OCI-LY3 (cell line): ENCODE measurements around the gene TAS2R41.
A peak's percentile ranks its signal among the peaks of the same experiment; 100 is the strongest.

Experiments
- H2AFZ ChIP-seq: fragments of 200-600, 300-600 bp; shearing (Covaris generic); 2 replicates; pipeline ENCODE4 v1.6.0; 2014; ENCODE audit warnings: antibody characterized with exemption, low read depth, low read length
- H3K27ac ChIP-seq: fragments of 200-600, 300-600 bp; sonication (generic); 2 replicates; pipeline ENCODE4 v1.5.1; 2014; ENCODE audit warnings: mild to moderate bottlenecking, low read length, moderate library complexity, mixed read lengths
- H3K27me3 ChIP-seq: fragments of 200-600, 300-600 bp; sonication (generic); 2 replicates; pipeline ENCODE4 v1.6.1; 2014; ENCODE audit warnings: low read depth, low read length, mixed read lengths
- H3K36me3 ChIP-seq: fragments of 200-600, 300-600 bp; sonication (generic); replicated peaks from 2 replicates; pipeline ENCODE3; 2014; ENCODE audit warnings: low read depth, low read length, mixed read lengths
- H3K4me1 ChIP-seq: fragments of 300-600, 200-600 bp; sonication (generic); 2 replicates; pipeline ENCODE4 v1.6.1; 2014; ENCODE audit warnings: low read length, mixed read lengths
- H3K4me2 ChIP-seq: fragments of 200-600, 300-600 bp; sonication (generic); 2 replicates; pipeline ENCODE4 v1.6.1; 2014; ENCODE audit warnings: low read length, mixed read lengths
- H3K4me3 ChIP-seq: fragments of 300-600, 200-600 bp; sonication (generic); 2 replicates; pipeline ENCODE4 v1.5.1; 2014; ENCODE audit warnings: antibody characterized with exemption, mild to moderate bottlenecking, low read length, moderate library complexity
- H3K79me2 ChIP-seq: fragments of 300-600, 200-600 bp; shearing (Covaris generic); 2 replicates; pipeline ENCODE4 v1.6.1; 2014; ENCODE audit warnings: mild to moderate bottlenecking, low read length, mixed read lengths
- H3K9ac ChIP-seq: fragments of 300-600, 200-600 bp; shearing (Covaris generic); 2 replicates; pipeline ENCODE4 v1.6.0; 2014; ENCODE audit warnings: mild to moderate bottlenecking, low read length, moderate library complexity
- H3K9me3 ChIP-seq: fragments of 200-600, 300-600 bp; shearing (Covaris generic); 2 replicates; pipeline ENCODE4 v1.6.1; 2014; ENCODE audit warnings: low read length, mixed read lengths; ENCODE audit not compliant: insufficient read depth
- H4K20me1 ChIP-seq: fragments of 200-600, 300-600 bp; sonication (generic); 2 replicates; pipeline ENCODE4 v1.6.1; 2016; ENCODE audit warnings: low read length, mixed read lengths; ENCODE audit not compliant: insufficient read depth
- EZH2phosphoT487 ChIP-seq: fragments of 200-600 bp; shearing (Covaris generic); IDR thresholded peaks from 2 replicates; pipeline ENCODE4 v1.6.1; 2018; ENCODE audit warnings: antibody characterized with exemption, mixed run types, low read depth
- TF ChIP-seq, protein P1 (sequence below): fragments of 200-600, 300-600 bp; sonication (generic); IDR thresholded peaks from 2 replicates; pipeline ENCODE4 v1.5.1; 2014; ENCODE audit warnings: antibody characterized with exemption, low read length, low read depth

The TAS2R41 gene

DNA sequence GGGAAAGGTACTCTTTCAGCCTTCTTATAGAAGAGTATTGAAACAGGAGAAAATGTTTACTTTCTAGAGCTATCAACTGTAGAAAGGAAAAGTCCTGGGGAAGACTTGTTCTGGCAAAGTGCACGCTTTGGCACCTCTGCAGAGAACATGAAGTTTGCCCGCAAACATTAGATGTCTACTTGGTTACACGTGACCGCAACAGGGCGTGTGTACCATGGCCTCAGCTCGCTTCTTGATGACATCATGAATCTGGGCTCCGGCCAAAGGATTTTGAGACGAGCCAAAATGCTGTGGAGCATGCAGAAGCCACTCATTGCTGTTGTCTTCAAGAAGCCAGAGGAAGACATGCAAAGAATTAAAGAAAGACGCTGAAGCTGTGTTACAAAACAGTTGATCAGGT is 43.0 kb upstream of the TAS2R41 start:
- no peak for TF ChIP-seq EZH2phosphoT487
- TF ChIP-seq, protein P1, sequence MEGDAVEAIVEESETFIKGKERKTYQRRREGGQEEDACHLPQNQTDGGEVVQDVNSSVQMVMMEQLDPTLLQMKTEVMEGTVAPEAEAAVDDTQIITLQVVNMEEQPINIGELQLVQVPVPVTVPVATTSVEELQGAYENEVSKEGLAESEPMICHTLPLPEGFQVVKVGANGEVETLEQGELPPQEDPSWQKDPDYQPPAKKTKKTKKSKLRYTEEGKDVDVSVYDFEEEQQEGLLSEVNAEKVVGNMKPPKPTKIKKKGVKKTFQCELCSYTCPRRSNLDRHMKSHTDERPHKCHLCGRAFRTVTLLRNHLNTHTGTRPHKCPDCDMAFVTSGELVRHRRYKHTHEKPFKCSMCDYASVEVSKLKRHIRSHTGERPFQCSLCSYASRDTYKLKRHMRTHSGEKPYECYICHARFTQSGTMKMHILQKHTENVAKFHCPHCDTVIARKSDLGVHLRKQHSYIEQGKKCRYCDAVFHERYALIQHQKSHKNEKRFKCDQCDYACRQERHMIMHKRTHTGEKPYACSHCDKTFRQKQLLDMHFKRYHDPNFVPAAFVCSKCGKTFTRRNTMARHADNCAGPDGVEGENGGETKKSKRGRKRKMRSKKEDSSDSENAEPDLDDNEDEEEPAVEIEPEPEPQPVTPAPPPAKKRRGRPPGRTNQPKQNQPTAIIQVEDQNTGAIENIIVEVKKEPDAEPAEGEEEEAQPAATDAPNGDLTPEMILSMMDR = no peak
- no peaks in the 10 kb centered on the region for H3K9me3 ChIP-seq
- H3K27ac ChIP-seq = no peak overlapping the region
- no peaks in the 10 kb centered on the region for H3K79me2 ChIP-seq
- no peak overlapping the region for H3K9ac ChIP-seq
- H2AFZ ChIP-seq = no peak overlapping the region
- no peak overlapping the region for H3K4me3 ChIP-seq
- H3K4me2 ChIP-seq = no peak overlapping the region
- H3K4me1 ChIP-seq = peaks cover 19% of the 10 kb centered on the region
- peaks cover 42% of the 10 kb centered on the region for H3K27me3 ChIP-seq
- no peaks in the 10 kb centered on the region for H3K36me3 ChIP-seq
- H4K20me1 ChIP-seq = no peaks in the 10 kb centered on the region

GRCh38 chr7:143435266-143435665 is 42.4 kb upstream of the TAS2R41 start:
- Histone ChIP-seq H3K4me2 (no peak overlapping the region), H3K27ac (no peak overlapping the region), H3K9ac (no peak overlapping the region), H3K4me1 (peaks cover 19% of the 10 kb centered on the region), H3K27me3 (peaks cover 44% of the 10 kb centered on the region), H2AFZ (no peak overlapping the region), H4K20me1 (no peaks in the 10 kb centered on the region), H3K79me2 (no peaks in the 10 kb centered on the region), H3K9me3 (no peaks in the 10 kb centered on the region), H3K36me3 (no peaks in the 10 kb centered on the region), H3K4me3 (no peak overlapping the region)
- TF ChIP-seq, protein P1 = no peak
- no peak for TF ChIP-seq EZH2phosphoT487

DNA sequence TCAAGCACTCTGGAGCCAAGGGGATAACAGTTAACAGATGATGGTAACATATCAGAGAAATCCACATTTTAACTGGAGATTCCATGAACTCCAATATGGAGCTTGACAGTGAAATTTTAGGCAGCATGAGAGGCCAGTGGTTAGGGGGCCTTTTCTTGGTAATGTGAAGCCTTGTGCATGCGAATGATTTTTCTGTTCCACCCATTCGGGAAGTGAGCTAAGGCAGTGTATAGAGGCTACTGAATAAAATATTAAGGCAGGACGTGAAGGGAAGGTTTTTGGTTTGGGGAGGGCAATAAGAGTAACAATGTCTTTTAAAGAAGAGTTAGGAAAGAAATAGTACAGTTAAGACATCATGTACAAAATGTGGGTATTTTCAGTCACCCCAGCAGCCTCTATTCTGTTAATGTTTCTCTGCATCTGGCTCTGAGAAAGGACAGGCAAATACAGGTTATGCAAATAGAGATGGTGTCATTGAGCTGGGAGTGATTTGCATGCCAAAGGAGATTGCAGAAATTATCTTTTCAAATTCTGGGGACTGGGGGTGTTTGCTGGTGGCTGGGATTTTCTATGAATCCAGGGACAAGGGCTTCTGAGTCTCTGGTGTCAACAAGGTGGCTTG is 41.2 kb upstream of the TAS2R41 start:
- no peak overlapping the region for H2AFZ ChIP-seq
- TF ChIP-seq EZH2phosphoT487 = no peak
- TF ChIP-seq, protein P1 = no peak
- H3K4me3 ChIP-seq = no peak overlapping the region
- no peaks in the 10 kb centered on the region for H3K9me3 ChIP-seq
- H3K27ac ChIP-seq = no peak overlapping the region
- peaks cover 42% of the 10 kb centered on the region for H3K27me3 ChIP-seq
- peak overlapping the region; percentile 26; the same call in 1 of the 2 replicates for H3K4me2 ChIP-seq
- H3K36me3 ChIP-seq = no peaks in the 10 kb centered on the region
- no peak overlapping the region for H3K9ac ChIP-seq
- no peaks in the 10 kb centered on the region for H4K20me1 ChIP-seq
- peaks cover 19% of the 10 kb centered on the region for H3K4me1 ChIP-seq
- H3K79me2 ChIP-seq = no peaks in the 10 kb centered on the region

DNA sequence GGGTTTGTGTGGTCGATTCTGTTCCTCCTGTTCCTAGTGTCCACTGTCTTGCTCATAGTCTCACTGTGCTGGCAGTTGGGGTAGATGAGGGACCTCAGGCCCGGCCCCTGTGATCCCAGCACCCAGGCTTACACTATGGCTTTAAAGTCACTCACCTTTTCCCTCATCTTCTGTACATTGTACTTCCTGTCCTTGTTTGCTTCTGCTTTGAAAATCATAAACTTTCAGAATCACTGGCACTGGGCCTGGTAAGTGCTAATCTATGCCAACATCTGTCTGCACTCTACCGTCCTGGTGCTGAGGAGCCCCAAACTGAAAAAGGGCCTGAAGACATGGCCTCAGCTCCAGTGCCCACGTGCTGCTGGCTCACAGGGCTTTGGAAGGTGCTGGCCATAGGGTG is 40.1 kb upstream of the TAS2R41 start:
- Histone ChIP-seq H2AFZ (no peak overlapping the region), H3K27ac (no peak overlapping the region), H3K27me3 (peaks cover 39% of the 10 kb centered on the region), H3K9me3 (no peaks in the 10 kb centered on the region), H3K4me2 (no peak overlapping the region), H3K4me1 (peaks cover 19% of the 10 kb centered on the region), H3K9ac (no peak overlapping the region), H3K79me2 (no peaks in the 10 kb centered on the region), H4K20me1 (no peaks in the 10 kb centered on the region), H3K4me3 (no peak overlapping the region), H3K36me3 (no peaks in the 10 kb centered on the region)
- TF ChIP-seq EZH2phosphoT487 = no peak
- TF ChIP-seq, protein P1 = no peak
